ENCODE results near the gene TOR1A.
"Not testable (repeated sequence)": the region's sequence is repeated elsewhere in the genome, so short reads cannot be mapped to it uniquely, and the experiment has no call there.

The TOR1A gene

DNA sequence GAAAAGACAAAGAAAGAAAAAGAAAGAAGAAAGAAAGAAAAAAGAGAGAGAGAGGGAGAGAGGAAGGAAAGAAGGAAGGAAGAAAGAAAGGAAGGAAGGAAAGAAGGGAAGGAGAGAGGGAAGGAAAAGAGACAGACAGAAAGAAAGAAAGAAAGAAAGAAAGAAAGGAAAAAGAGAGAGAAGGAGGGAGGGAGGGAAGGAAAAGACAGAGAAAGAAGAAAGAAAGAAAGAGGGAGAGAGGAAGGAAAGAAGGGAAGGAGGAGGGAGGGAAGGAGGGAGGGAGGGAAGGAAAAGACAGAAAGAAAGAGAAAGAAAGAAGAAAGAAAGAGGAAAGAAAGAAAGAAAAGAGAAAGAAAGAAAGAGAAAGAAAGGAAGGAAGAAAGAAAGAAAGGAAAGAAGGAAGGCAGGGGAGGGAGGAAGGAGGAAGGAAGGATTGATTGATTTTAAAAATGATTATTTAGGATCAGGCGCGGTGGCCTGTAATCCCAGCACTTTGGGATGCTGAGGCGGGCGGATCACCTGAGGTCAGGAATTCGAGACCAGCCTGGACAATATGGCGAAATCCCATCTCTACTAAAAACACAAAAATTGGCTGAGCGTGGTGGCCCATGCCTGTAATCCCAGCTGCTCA is 44.3 kb downstream of the TOR1A start:
- no peak for DNase-seq

GRCh38 chr9:129778469-129778868 is 45.5 kb downstream of the TOR1A start:
- no peak for DNase-seq

- no peak for DNase-seq
Observed at GRCh38 chr9:129777769-129778130, 46.2 kb downstream of the TOR1A start.

- no peak for DNase-seq
Observed at GRCh38 chr9:129776938-129777768, 46.8 kb downstream of the TOR1A start.

- no peak for DNase-seq
Observed at GRCh38 chr9:129776566-129776937, 47.4 kb downstream of the TOR1A start.

GRCh38 chr9:129776096-129776495 is 47.8 kb downstream of the TOR1A start:
- DNase-seq, result not testable (repeated sequence)

DNA sequence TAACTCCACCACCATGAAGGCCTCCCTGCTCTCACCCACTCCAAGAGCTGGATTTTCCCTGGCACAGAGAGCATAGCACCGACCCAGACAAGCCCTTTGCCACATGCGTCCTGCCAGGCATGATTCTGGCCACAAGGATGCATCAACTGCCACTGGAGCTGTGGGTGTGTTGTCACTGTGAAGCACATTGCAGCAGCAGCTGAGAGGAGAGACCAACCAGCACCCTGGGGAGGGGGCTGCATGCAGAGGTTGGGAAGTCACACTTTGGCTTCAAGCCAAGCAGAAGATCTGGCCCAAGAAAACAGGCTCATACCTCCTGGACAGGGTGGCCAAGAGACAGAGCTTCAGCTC is 48.5 kb downstream of the TOR1A start:
- no peak for DNase-seq

GRCh38 chr9:129774791-129775447 is 49.0 kb downstream of the TOR1A start:
- DNase-seq, result no peak

GRCh38 chr9:129773262-129774048 is 50.5 kb downstream of the TOR1A start:
- DNase-seq, result no peak

GRCh38 chr9:129770741-129771140 is 53.2 kb downstream of the TOR1A start:
- no peak for DNase-seq

GRCh38 chr9:129769669-129770068 is 54.3 kb downstream of the TOR1A start:
- DNase-seq, result no peak

DNA sequence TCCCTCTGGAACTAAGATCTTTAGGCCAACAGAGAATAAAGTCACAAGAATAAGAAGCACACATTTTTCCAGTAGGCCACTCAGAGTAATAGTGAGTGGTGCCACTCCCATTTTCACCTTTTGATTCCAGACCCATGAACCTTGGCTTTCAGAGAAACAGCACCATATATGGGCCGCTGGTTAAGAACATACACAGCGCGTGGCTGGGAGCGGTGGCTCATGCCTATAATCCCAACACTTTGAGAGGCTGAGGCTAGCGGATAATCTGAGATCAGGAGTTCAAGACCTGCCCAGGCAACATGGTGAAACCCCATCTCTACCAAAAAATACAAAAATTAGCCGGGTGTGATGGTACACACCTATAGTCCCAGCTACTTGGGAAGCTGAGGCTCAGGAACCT is 55.5 kb downstream of the TOR1A start:
- DNase-seq, result no peak

GRCh38 chr9:129765764-129766317 is 58.1 kb downstream of the TOR1A start:
- no peak for DNase-seq

GRCh38 chr9:129762985-129763926 is 60.7 kb downstream of the TOR1A start:
- DNase-seq, result no peak
